H1 (cell line): Measurements from ENCODE around the gene MACROD2. TPM values are rescaled to one million over a fixed set of nuclear protein-coding genes. Genes with fewer than 3 reads are reported as not detected.

Source experiments
- CTCF ChIA-PET: fragments of 300-600 bp; sonication (Branson Sonifier 250); formaldehyde crosslinking; loops from one replicate; lab custom pipeline; 2021; ENCODE audit not compliant: partially characterized antibody; lab: Charles Lee
- POLR2A ChIA-PET: fragments of 300-600 bp; sonication (Branson Sonifier 250); formaldehyde crosslinking; loops from one replicate; lab custom pipeline; 2021; ENCODE audit warnings: inconsistent platforms; ENCODE audit not compliant: partially characterized antibody; lab: Charles Lee
- DNase-seq, 2 experiments: peaks; one replicate each; pipeline versions ENCODE4 v3.0.0 to v3.0.0-alpha.2; 2010 to 2022; ENCODE audit warnings: low spot score in 2 of 2, low read depth in 1 of 2, mixed read lengths in 1 of 2
- FAIRE-seq: peaks from 2 replicates; lab custom pipeline; 2011; peaks lifted over from hg19 to GRCh38; lab: Jason Lieb, UNC
- H2AFZ ChIP-seq: 2 replicates; pipeline ENCODE4 v1.8.1; 2012; ENCODE audit warnings: low read length, inconsistent platforms
- H2AK5ac ChIP-seq: 2 replicates; pipeline ENCODE4 v1.6.1; 2013; ENCODE audit warnings: low read depth, low read length
- H2BK120ac ChIP-seq: replicated peaks from 2 replicates; pipeline ENCODE3; 2013; ENCODE audit warnings: low read depth, low read length, inconsistent platforms
- H2BK12ac ChIP-seq: 2 replicates; pipeline ENCODE4 v1.6.1; 2013; ENCODE audit warnings: low read depth, low read length
- H2BK15ac ChIP-seq: 2 replicates; pipeline ENCODE4 v1.6.1; 2013; ENCODE audit warnings: low read length
- H2BK20ac ChIP-seq: 2 replicates; pipeline ENCODE4 v1.6.1; 2013; ENCODE audit warnings: low read length
- H2BK5ac ChIP-seq: 2 replicates; pipeline ENCODE4 v1.6.1; 2013; ENCODE audit warnings: low read depth, low read length
- H3K14ac ChIP-seq: 2 replicates; pipeline ENCODE4 v1.6.1; 2013; ENCODE audit warnings: inconsistent platforms; ENCODE audit not compliant: insufficient read length
- H3K18ac ChIP-seq: 2 replicates; pipeline ENCODE4 v1.6.1; 2013; ENCODE audit warnings: low read length; ENCODE audit errors: extremely low read depth
- H3K23ac ChIP-seq: 2 replicates; pipeline ENCODE4 v1.6.1; 2013; ENCODE audit warnings: inconsistent platforms; ENCODE audit not compliant: insufficient read length
- H3K23me2 ChIP-seq: 2 replicates; pipeline ENCODE4 v1.6.1; 2013; ENCODE audit warnings: low read depth, low read length
- H3K27ac ChIP-seq: 2 replicates; pipeline ENCODE4 v1.6.1; 2011; ENCODE audit warnings: low read depth, low read length, inconsistent platforms
- H3K27me3 ChIP-seq, 4 experiments: replicated peaks in 1 of 4; 1 replicate in 1 of 4; 2 replicates in 3 of 4; pipeline versions ENCODE4 v1.6.1 to v1.8.1; 2011 to 2013; ENCODE audit warnings: low read length in 3 of 4, mild to moderate bottlenecking in 3 of 4, inconsistent platforms in 2 of 4, mixed read lengths in 2 of 4, moderate library complexity in 1 of 4; ENCODE audit not compliant: control insufficient read depth in 3 of 4, insufficient read depth in 3 of 4; ENCODE audit errors: extremely low read depth in 1 of 4
- H3K36me3 ChIP-seq, 4 experiments: 2 replicates each; pipeline versions ENCODE4 v1.6.1 to v1.8.1; 2011 to 2013; ENCODE audit warnings: mild to moderate bottlenecking in 4 of 4, low read length in 3 of 4, moderate library complexity in 2 of 4, control low read depth in 1 of 4, inconsistent platforms in 1 of 4; ENCODE audit not compliant: insufficient read depth in 4 of 4, control insufficient read depth in 2 of 4
- H3K4ac ChIP-seq: replicated peaks from 2 replicates; pipeline ENCODE3; 2013; ENCODE audit warnings: low read length, low read depth, mixed read lengths, inconsistent platforms; ENCODE audit not compliant: insufficient read length
- H3K4me1 ChIP-seq, 4 experiments: replicated peaks in 1 of 4; 1 replicate in 1 of 4; 2 replicates in 3 of 4; pipeline versions ENCODE4 v1.6.1 to v1.8.1; 2011 to 2013; ENCODE audit warnings: low read length in 3 of 4, inconsistent platforms in 2 of 4, mixed read lengths in 1 of 4; ENCODE audit not compliant: insufficient read depth in 4 of 4, control insufficient read depth in 3 of 4
- H3K4me2 ChIP-seq, 2 experiments: 2 replicates each; pipeline versions ENCODE4 v1.6.1 to v1.8.1; 2011 to 2013; ENCODE audit warnings: low read depth in 2 of 2, low read length in 2 of 2, control low read depth in 1 of 2, inconsistent platforms in 1 of 2, mild to moderate bottlenecking in 1 of 2; ENCODE audit not compliant: insufficient read depth in 1 of 2
- H3K4me3 ChIP-seq, 4 experiments: fragments of 200-600, 300-600 bp in 1 of 4; sonication (generic), shearing (Covaris generic), sonication (Bioruptor Twin) in 1 of 4; 2 replicates each; pipeline versions ENCODE4 v1.5.1 to v1.8.1; 2011 to 2016; ENCODE audit warnings: low read length in 4 of 4, low read depth in 3 of 4, control low read depth in 2 of 4, inconsistent platforms in 2 of 4, mild to moderate bottlenecking in 2 of 4, mixed read lengths in 1 of 4, moderate library complexity in 1 of 4; ENCODE audit not compliant: insufficient read depth in 2 of 4; ENCODE audit errors: extremely low read depth in 1 of 4
- H3K56ac ChIP-seq: replicated peaks from 2 replicates; pipeline ENCODE3; 2013; ENCODE audit warnings: low read depth, mild to moderate bottlenecking, mixed read lengths, low read length, inconsistent platforms; ENCODE audit not compliant: insufficient read length
- H3K79me1 ChIP-seq: 2 replicates; pipeline ENCODE4 v1.6.1; 2013; ENCODE audit warnings: low read depth, low read length, control low read depth
- H3K79me2 ChIP-seq, 2 experiments: 2 replicates each; pipeline versions ENCODE4 v1.6.1 to v1.8.1; 2012 to 2013; ENCODE audit warnings: low read length in 2 of 2, mild to moderate bottlenecking in 2 of 2, inconsistent platforms in 1 of 2; ENCODE audit not compliant: insufficient read depth in 2 of 2, control insufficient read depth in 1 of 2
- H3K9ac ChIP-seq, 4 experiments: replicated peaks in 1 of 4; 1 replicate in 1 of 4; 2 replicates in 3 of 4; pipeline versions ENCODE4 v1.6.1 to v1.8.1; 2011 to 2013; ENCODE audit warnings: low read depth in 3 of 4, low read length in 3 of 4, control low read depth in 2 of 4, mild to moderate bottlenecking in 2 of 4, moderate library complexity in 2 of 4, inconsistent platforms in 1 of 4; ENCODE audit errors: extremely low read depth in 1 of 4
- H3K9me3 ChIP-seq, 2 experiments: 2 replicates each; pipeline versions ENCODE4 v1.6.1 to v1.8.1; 2012 to 2013; ENCODE audit warnings: mild to moderate bottlenecking in 2 of 2, moderate library complexity in 2 of 2, control low read depth in 1 of 2, inconsistent platforms in 1 of 2, low read depth in 1 of 2, low read length in 1 of 2, mixed read lengths in 1 of 2; ENCODE audit not compliant: insufficient read depth in 2 of 2
- H4K20me1 ChIP-seq, 2 experiments: replicated peaks in 1 of 2; 2 replicates each; pipeline versions ENCODE3 to v1.8.1; 2011 to 2013; ENCODE audit warnings: inconsistent platforms in 2 of 2, low read length in 2 of 2, mild to moderate bottlenecking in 1 of 2; ENCODE audit not compliant: insufficient read depth in 2 of 2, control insufficient read depth in 1 of 2
- H4K5ac ChIP-seq: 2 replicates; pipeline ENCODE4 v1.6.1; 2013; ENCODE audit warnings: low read length, low read depth, mixed read lengths, inconsistent platforms; ENCODE audit not compliant: insufficient read length
- H4K8ac ChIP-seq: 2 replicates; pipeline ENCODE4 v1.8.0; 2013; ENCODE audit warnings: mild to moderate bottlenecking, moderate library complexity, low read length, inconsistent platforms; ENCODE audit not compliant: insufficient read depth; ENCODE audit errors: extremely low read depth
- H4K91ac ChIP-seq: replicated peaks from 2 replicates; pipeline ENCODE3; 2013; ENCODE audit warnings: low read length, mixed read lengths, inconsistent platforms; ENCODE audit not compliant: insufficient read length
- CEBPB ChIP-seq: IDR thresholded peaks from 2 replicates; pipeline ENCODE4 v1.6.1; 2012; ENCODE audit warnings: low read depth, low read length
- EP300 ChIP-seq, 2 experiments: IDR thresholded peaks; 1 replicate in 1 of 2; 2 replicates in 1 of 2; pipeline ENCODE4 v1.6.1; 2011 to 2012; ENCODE audit warnings: low read depth in 2 of 2, low read length in 2 of 2, mild to moderate bottlenecking in 2 of 2, borderline replicate concordance in 1 of 2, inconsistent platforms in 1 of 2, moderate library complexity in 1 of 2
- HDAC2 ChIP-seq, 2 experiments: fragments of 300-600 bp in 1 of 2; sonication (generic) in 1 of 2; IDR thresholded peaks; 2 replicates each; pipeline ENCODE4 v1.6.1; 2011 to 2012; ENCODE audit warnings: low read depth in 2 of 2, low read length in 2 of 2, mild to moderate bottlenecking in 2 of 2, moderate library complexity in 2 of 2, borderline replicate concordance in 1 of 2, inconsistent platforms in 1 of 2
- JUN ChIP-seq: IDR thresholded peaks from 2 replicates; pipeline ENCODE4 v1.6.1; 2011; ENCODE audit warnings: low read depth, mild to moderate bottlenecking, improper control_type of control experiment, low read length
- KDM1A ChIP-seq: fragments of 200-600, 300-600 bp; sonication (generic); IDR thresholded peaks from 2 replicates; pipeline ENCODE4 v1.7.1; 2016; ENCODE audit warnings: mild to moderate bottlenecking, low read length, borderline replicate concordance
- POLR2AphosphoS5 ChIP-seq: IDR thresholded peaks from 2 replicates; pipeline ENCODE4 v1.6.1; 2011; ENCODE audit warnings: low read depth, low read length
- POU5F1 ChIP-seq: IDR thresholded peaks from 2 replicates; pipeline ENCODE4 v1.6.1; 2011; ENCODE audit warnings: low read depth, mild to moderate bottlenecking, low read length, moderate library complexity
- SIX5 ChIP-seq: IDR thresholded peaks from 2 replicates; pipeline ENCODE4 v1.6.1; 2011; ENCODE audit warnings: mild to moderate bottlenecking, low read depth, low read length
- SP1 ChIP-seq: IDR thresholded peaks from 2 replicates; pipeline ENCODE4 v1.6.1; 2011; ENCODE audit warnings: low read depth, low read length
- SP2 ChIP-seq: IDR thresholded peaks from 2 replicates; pipeline ENCODE4 v1.6.1; 2012; ENCODE audit warnings: mild to moderate bottlenecking, low read length, inconsistent platforms
- TCF12 ChIP-seq: IDR thresholded peaks from 2 replicates; pipeline ENCODE4 v1.6.1; 2011; ENCODE audit warnings: low read depth, mild to moderate bottlenecking, low read length
- WGBS, 2 experiments: shearing (Covaris generic) in 1 of 2; methylation state at CpG; one replicate each; pipeline versions ENCODE4 v1.1.6 to v1.1.7; 2013 to 2015; ENCODE audit warnings: low lambda C conversion rate in 2 of 2, mixed read lengths in 2 of 2, inconsistent platforms in 1 of 2, low coverage in 1 of 2, missing lambda C conversion rate in 1 of 2; ENCODE audit not compliant: insufficient replicate concordance in 2 of 2, insufficient coverage in 1 of 2, insufficient read length in 1 of 2; ENCODE audit errors: extremely low coverage in 1 of 2, missing lambda C conversion rate in 1 of 2; 5-methylcytosine and 5-hydroxymethylcytosine counted together
- polyA plus RNA-seq, 7 experiments: library from polyadenylated mRNA; depleted of rRNA in 3 of 7; stranded (reverse) in 5 of 7; unstranded in 2 of 7; fragments of >200 nt in 5 of 7; fragments of 200-250 nt in 2 of 7; gene quantifications; 1 replicate in 5 of 7; 2 replicates in 1 of 7; 4 replicates in 1 of 7; pipeline versions ENCODE4 v1.2.1 to v1.2.3, GENCODE V29; 2011 to 2013; ENCODE audit warnings: missing spikeins in 2 of 7, mixed read lengths in 2 of 7
- total RNA-seq: library from RNA; stranded (reverse); fragmentation: NEBNext Ultra II Directional; extraction: Animal tissue kit (Norgen Biotek cat#: 25700); gene quantifications from 2 replicates; pipeline ENCODE4 v1.2.1, GENCODE V29; 2021
- TF ChIP-seq, protein P1 (sequence below): IDR thresholded peaks from 2 replicates; pipeline ENCODE4 v1.6.1; 2012; ENCODE audit warnings: low read length, inconsistent platforms

The MACROD2 gene
- total and polyA plus RNA-seq, 2 of the 8 experiments (the other 6 are each of a cell fraction or from before 2014, with no cell fraction given): 0.70 to 3.9 TPM

DNA sequence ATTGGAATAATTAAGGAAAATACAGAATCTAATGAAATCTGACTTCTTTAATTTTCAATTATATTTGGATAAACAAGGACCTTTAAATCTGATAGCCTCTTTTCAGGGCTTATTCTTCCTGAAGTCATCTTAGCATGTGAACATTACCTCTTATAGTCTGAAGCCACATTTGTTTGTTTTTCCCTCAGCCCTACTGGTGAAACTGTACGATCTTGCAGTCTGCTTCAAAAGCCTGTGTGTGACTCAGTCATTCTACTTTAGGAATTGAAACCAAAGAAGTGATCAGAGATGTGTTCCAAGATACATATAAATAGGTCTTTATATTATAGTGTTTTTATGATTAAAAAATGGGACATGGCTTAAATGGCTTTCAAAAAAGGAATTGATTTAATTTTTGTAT is 67.5 kb downstream of the MACROD2 start:
- Histone ChIP-seq H4K20me1 (no peaks in the 10 kb centered on the region), H3K4me3 (no peak overlapping the region), H3K27ac (no peak overlapping the region), H3K18ac (no peak overlapping the region), H3K4ac (no peak overlapping the region), H3K4me2 (no peak overlapping the region), H3K36me3 (no peaks in the 10 kb centered on the region), H2AK5ac (no peak overlapping the region), H2BK5ac (no peak overlapping the region), H3K79me1 (no peaks in the 10 kb centered on the region), H2BK120ac (no peak overlapping the region), H3K9ac (no peak overlapping the region), H3K79me2 (no peaks in the 10 kb centered on the region), H3K56ac (no peak overlapping the region), H3K23me2 (no peaks in the 10 kb centered on the region), H2BK12ac (no peak overlapping the region), H3K27me3 (no peaks in the 10 kb centered on the region), H2BK15ac (no peak overlapping the region), H3K23ac (no peak overlapping the region), H3K4me1 (no peaks in the 10 kb centered on the region), H3K9me3 (no peaks in the 10 kb centered on the region), H4K91ac (no peak overlapping the region), H2AFZ (no peak overlapping the region), H2BK20ac (no peak overlapping the region), H4K8ac (no peak overlapping the region), H3K14ac (no peak overlapping the region), H4K5ac (no peak overlapping the region)
- CTCF ChIA-PET: no interaction called here
- DNase-seq (no peak), FAIRE-seq (no peak)
- POLR2A ChIA-PET: no interaction called here
- TF ChIP-seq TCF12 (no peak), SP1 (no peak), KDM1A (no peak), SP2 (no peak), JUN (no peak), POU5F1 (no peak), EP300 (IDR thresholded peaks at IDR 0.05; ENCODE audit: borderline replicate concordance in 1 of 2, low read depth in 2 of 2, low read length in 2 of 2) (no peak), HDAC2 (IDR thresholded peaks at IDR 0.05; ENCODE audit: borderline replicate concordance in 1 of 2, low read depth in 2 of 2, low read length in 2 of 2) (no peak), CEBPB (no peak), POLR2AphosphoS5 (no peak), SIX5 (no peak)
- TF ChIP-seq, protein P1, sequence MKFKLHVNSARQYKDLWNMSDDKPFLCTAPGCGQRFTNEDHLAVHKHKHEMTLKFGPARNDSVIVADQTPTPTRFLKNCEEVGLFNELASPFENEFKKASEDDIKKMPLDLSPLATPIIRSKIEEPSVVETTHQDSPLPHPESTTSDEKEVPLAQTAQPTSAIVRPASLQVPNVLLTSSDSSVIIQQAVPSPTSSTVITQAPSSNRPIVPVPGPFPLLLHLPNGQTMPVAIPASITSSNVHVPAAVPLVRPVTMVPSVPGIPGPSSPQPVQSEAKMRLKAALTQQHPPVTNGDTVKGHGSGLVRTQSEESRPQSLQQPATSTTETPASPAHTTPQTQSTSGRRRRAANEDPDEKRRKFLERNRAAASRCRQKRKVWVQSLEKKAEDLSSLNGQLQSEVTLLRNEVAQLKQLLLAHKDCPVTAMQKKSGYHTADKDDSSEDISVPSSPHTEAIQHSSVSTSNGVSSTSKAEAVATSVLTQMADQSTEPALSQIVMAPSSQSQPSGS: no peak
- 91% methylated on average over 1 of the region's 1 CpG; no CpG with 5 or more reads in 1 of the 2 experiments for WGBS, 2 experiments
